T-helper 2 cell treated with Interferon-gamma antibody and Interleukin-4, amounts not matched to agents 100 ng/mL and 5 ng/mL, for 36 hours (primary cell): Measurements from ENCODE around the gene TCF12. TPM values are rescaled to one million over a fixed set of nuclear protein-coding genes. Genes with fewer than 3 reads are reported as not detected.
"Not testable (repeated sequence)": the region's sequence is repeated elsewhere in the genome, so short reads cannot be mapped to it uniquely, and the experiment has no call there.

Experiments
- intact Hi-C: fragments of 100-400 bp; cut with micrococcal nuclease; formaldehyde crosslinking; loops from one replicate; pipeline ENCODE4 v1.15.1; 2023
- total RNA-seq: library from RNA; stranded (reverse); gene quantifications from 2 replicates; pipeline ENCODE4 v1.2.3, GENCODE V29; 2022

TCF12 gene
- total RNA-seq, 1 donor from 2014 or later: 68.8 TPM

GRCh38 chr15:56972426-56972825 is 54.0 kb downstream of the TCF12 start:
- intact Hi-C loops: no loop called here

- intact Hi-C loops: no loop called here
Measured at GRCh38 chr15:56973463-56973862, 55.0 kb downstream of the TCF12 start.

GRCh38 chr15:56977232-56977631 is 58.8 kb downstream of the TCF12 start:
- intact Hi-C loops: no loop called here

GRCh38 chr15:56978898-56979662 is 60.6 kb downstream of the TCF12 start:
- intact Hi-C loops: no loop called here

- intact Hi-C loops: no loop called here
Measured at GRCh38 chr15:56980473-56980872, 62.0 kb downstream of the TCF12 start.

GRCh38 chr15:56981160-56981559 is 62.7 kb downstream of the TCF12 start:
- intact Hi-C loops: no loop called here

GRCh38 chr15:56982987-56983386 is 64.5 kb downstream of the TCF12 start:
- intact Hi-C loops: no loop called here

- intact Hi-C loops: no loop called here
Measured at GRCh38 chr15:56984681-56985481, 66.4 kb downstream of the TCF12 start.

- intact Hi-C loops: no loop called here
Measured at GRCh38 chr15:56985856-56986255, 67.4 kb downstream of the TCF12 start.

GRCh38 chr15:56987286-56987685 is 68.8 kb downstream of the TCF12 start:
- intact Hi-C loops: no loop called here

GRCh38 chr15:56988219-56988618 is 69.8 kb downstream of the TCF12 start:
- intact Hi-C loops: no loop called here

- intact Hi-C loops: no loop called here
Measured at GRCh38 chr15:56989411-56989924, 71.0 kb downstream of the TCF12 start.

- intact Hi-C loops: no loop called here
Measured at GRCh38 chr15:56991017-56991416, 72.6 kb downstream of the TCF12 start.

GRCh38 chr15:56992725-56993124 is 74.3 kb downstream of the TCF12 start:
- intact Hi-C loops: no loop called here

- intact Hi-C loops: no loop called here
Measured at GRCh38 chr15:56994280-56994679, 75.8 kb downstream of the TCF12 start.

GRCh38 chr15:56996093-56996492 is 77.6 kb downstream of the TCF12 start:
- intact Hi-C loops: no loop called here

GRCh38 chr15:56996746-56997470 is 78.5 kb downstream of the TCF12 start:
- intact Hi-C loops: no loop called here

- intact Hi-C loops: no loop called here
Measured at GRCh38 chr15:57003418-57003817, 85.0 kb downstream of the TCF12 start.

- intact Hi-C loops: no loop called here
Measured at GRCh38 chr15:57005244-57005643, 86.8 kb downstream of the TCF12 start.

- intact Hi-C loops: not testable (repeated sequence)
Measured at GRCh38 chr15:57007797-57008196, 89.4 kb downstream of the TCF12 start.

- intact Hi-C loops: no loop called here
Measured at GRCh38 chr15:57010724-57011123, 92.3 kb downstream of the TCF12 start.

GRCh38 chr15:57012556-57012955 is 94.1 kb downstream of the TCF12 start:
- intact Hi-C loops: no loop called here
